ENCODE results near the gene SIGLEC1.

DNA sequence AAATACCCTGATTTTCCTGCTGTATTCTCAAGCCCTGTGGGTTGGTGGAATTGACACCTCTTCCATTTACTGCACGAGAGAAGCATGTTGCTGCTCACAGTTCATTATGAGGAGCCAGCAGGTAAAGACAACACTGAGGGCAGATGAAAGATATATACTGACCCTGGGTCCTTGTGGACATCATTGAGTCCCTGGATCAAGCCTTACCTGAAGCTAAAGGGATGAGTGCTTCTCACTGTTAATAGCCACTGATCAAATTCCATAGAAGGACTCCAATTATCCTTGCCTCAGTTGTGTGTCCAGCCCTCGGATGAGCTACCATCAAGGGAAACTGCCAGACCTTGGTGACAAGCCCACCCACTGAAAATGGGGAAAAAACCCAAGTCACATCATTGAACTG lies 7.7 kb upstream of the SIGLEC1 start:
- no peak for TF ChIP-seq CTCF (IDR thresholded peaks at IDR 0.05; ENCODE audit: insufficient read depth, low read length)
- TF ChIP-seq, protein P1, sequence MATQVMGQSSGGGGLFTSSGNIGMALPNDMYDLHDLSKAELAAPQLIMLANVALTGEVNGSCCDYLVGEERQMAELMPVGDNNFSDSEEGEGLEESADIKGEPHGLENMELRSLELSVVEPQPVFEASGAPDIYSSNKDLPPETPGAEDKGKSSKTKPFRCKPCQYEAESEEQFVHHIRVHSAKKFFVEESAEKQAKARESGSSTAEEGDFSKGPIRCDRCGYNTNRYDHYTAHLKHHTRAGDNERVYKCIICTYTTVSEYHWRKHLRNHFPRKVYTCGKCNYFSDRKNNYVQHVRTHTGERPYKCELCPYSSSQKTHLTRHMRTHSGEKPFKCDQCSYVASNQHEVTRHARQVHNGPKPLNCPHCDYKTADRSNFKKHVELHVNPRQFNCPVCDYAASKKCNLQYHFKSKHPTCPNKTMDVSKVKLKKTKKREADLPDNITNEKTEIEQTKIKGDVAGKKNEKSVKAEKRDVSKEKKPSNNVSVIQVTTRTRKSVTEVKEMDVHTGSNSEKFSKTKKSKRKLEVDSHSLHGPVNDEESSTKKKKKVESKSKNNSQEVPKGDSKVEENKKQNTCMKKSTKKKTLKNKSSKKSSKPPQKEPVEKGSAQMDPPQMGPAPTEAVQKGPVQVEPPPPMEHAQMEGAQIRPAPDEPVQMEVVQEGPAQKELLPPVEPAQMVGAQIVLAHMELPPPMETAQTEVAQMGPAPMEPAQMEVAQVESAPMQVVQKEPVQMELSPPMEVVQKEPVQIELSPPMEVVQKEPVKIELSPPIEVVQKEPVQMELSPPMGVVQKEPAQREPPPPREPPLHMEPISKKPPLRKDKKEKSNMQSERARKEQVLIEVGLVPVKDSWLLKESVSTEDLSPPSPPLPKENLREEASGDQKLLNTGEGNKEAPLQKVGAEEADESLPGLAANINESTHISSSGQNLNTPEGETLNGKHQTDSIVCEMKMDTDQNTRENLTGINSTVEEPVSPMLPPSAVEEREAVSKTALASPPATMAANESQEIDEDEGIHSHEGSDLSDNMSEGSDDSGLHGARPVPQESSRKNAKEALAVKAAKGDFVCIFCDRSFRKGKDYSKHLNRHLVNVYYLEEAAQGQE (IDR thresholded peaks at IDR 0.05; ENCODE audit: insufficient replicate concordance, low read depth), result no peak
- no peak for TF ChIP-seq POLR2AphosphoS5 (IDR thresholded peaks at IDR 0.05; ENCODE audit: low read depth)
- TF ChIP-seq GABPA (IDR thresholded peaks at IDR 0.05; ENCODE audit: low read depth), result no peak
